Measurements from ENCODE around the gene CES2. TPM values are rescaled to one million over a fixed set of nuclear protein-coding genes. Genes with fewer than 3 reads are reported as not detected.
A peak's percentile ranks its signal among the peaks of the same experiment; 100 is the strongest.

The CES2 gene
- total RNA-seq, 1 experiment from 2014 or later: 8.3 TPM

GRCh38 chr16:66908116-66908515 is 27.2 kb upstream of the CES2 start:
- no peak overlapping the region for H3K4me3 ChIP-seq (ENCODE audit: insufficient read depth, low read depth, low read length)
- peaks cover 2% of the 10 kb centered on the region for H3K27me3 ChIP-seq (ENCODE audit: control insufficient read depth, insufficient read depth, low read length)
- H3K36me3 ChIP-seq (replicated peaks; ENCODE audit: control insufficient read depth, insufficient read depth, low read length): no peaks in the 10 kb centered on the region
- DNase-seq: peak; percentile 27

GRCh38 chr16:66908762-66909559 is 26.4 kb upstream of the CES2 start:
- H3K4me3 ChIP-seq (ENCODE audit: insufficient read depth, low read depth, low read length): no peak overlapping the region
- no peaks in the 10 kb centered on the region for H3K36me3 ChIP-seq (replicated peaks; ENCODE audit: control insufficient read depth, insufficient read depth, low read length)
- peaks cover 2% of the 10 kb centered on the region for H3K27me3 ChIP-seq (ENCODE audit: control insufficient read depth, insufficient read depth, low read length)
- DNase-seq: peak; percentile 22

GRCh38 chr16:66910175-66910940 is 25.0 kb upstream of the CES2 start:
- peak; percentile 59 for DNase-seq
- Histone ChIP-seq H3K36me3 (replicated peaks; ENCODE audit: control insufficient read depth, insufficient read depth, low read length) (no peaks in the 10 kb centered on the region), H3K4me3 (ENCODE audit: insufficient read depth, low read depth, low read length) (no peak overlapping the region), H3K27me3 (ENCODE audit: control insufficient read depth, insufficient read depth, low read length) (peaks cover 2% of the 10 kb centered on the region)

DNA sequence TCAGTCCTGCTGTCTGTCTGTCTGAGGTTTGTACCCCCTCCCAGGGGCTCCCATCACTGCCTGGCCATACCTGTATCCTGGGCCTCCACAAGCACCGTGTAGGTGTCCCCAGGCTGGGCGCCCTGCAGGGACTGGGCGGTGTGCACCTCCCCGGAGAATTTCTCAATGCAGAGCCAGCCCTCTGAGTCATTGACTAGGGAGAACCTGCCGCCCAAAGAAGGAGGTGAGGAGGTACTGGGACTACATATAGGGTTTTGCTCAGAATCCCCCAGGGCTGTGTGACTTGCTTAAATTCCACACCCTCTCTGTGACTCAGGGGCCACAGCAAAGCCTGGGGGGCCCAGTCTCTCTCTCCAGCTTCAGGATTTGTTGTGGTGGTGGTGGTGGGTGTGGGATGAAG is 24.2 kb upstream of the CES2 start:
- peak; percentile 41 for DNase-seq
- Histone ChIP-seq H3K27me3 (ENCODE audit: control insufficient read depth, insufficient read depth, low read length) (peaks cover 2% of the 10 kb centered on the region), H3K36me3 (replicated peaks; ENCODE audit: control insufficient read depth, insufficient read depth, low read length) (no peaks in the 10 kb centered on the region), H3K4me3 (ENCODE audit: insufficient read depth, low read depth, low read length) (no peak overlapping the region)

- peaks cover 2% of the 10 kb centered on the region for H3K27me3 ChIP-seq (ENCODE audit: control insufficient read depth, insufficient read depth, low read length)
- H3K4me3 ChIP-seq (ENCODE audit: insufficient read depth, low read depth, low read length): no peak overlapping the region
- peak; percentile 35 for DNase-seq
- H3K36me3 ChIP-seq (replicated peaks; ENCODE audit: control insufficient read depth, insufficient read depth, low read length): no peaks in the 10 kb centered on the region
Measured at GRCh38 chr16:66911801-66912200, 23.5 kb upstream of the CES2 start.

DNA sequence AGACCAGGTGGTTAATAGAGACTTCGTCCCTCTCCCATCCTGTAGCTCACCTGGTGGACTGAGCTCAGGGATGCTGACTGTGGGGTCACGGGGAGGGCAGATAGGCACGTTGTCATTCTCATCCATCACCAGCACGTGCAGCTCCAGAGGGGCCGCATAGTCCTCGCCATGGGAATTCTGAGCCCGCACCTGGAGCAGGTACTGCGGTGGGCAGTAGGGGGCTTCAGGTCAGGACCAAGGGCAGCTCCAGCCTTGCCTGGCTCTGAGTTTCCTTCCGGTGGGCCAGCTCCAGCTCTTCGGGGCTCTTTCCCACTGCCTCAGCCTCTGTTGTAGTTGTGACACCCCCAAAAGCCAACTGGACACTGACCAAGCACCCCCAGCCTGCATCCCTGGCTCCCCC is 22.2 kb upstream of the CES2 start:
- peak; percentile 89 for DNase-seq
- Histone ChIP-seq H3K36me3 (replicated peaks; ENCODE audit: control insufficient read depth, insufficient read depth, low read length) (no peaks in the 10 kb centered on the region), H3K27me3 (ENCODE audit: control insufficient read depth, insufficient read depth, low read length) (peaks cover 2% of the 10 kb centered on the region), H3K4me3 (ENCODE audit: insufficient read depth, low read depth, low read length) (no peak overlapping the region)

GRCh38 chr16:66913711-66914110 is 21.6 kb upstream of the CES2 start:
- Histone ChIP-seq H3K36me3 (replicated peaks; ENCODE audit: control insufficient read depth, insufficient read depth, low read length) (no peaks in the 10 kb centered on the region), H3K4me3 (ENCODE audit: insufficient read depth, low read depth, low read length) (no peak overlapping the region), H3K27me3 (ENCODE audit: control insufficient read depth, insufficient read depth, low read length) (peaks cover 2% of the 10 kb centered on the region)
- no peak for DNase-seq

DNA sequence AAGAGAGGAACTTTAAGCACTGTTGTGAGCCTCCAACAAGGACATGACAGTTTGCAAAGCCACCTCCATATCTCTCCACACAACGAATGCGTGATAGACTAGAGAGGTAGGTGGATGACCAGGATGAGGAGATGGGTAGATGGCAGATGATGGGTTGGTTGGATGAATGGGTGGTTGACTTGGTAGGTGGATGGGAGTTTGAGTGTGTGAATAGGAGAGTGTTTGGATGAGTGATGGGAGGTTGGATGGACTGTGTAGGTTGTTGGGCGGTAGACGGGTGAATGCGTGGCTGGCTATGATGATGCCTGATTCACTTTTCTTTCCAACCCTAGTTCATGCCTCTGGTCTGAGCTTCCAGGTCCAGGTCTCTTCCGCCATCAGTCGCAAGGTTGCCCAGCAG is 20.8 kb upstream of the CES2 start:
- DNase-seq: no peak
- Histone ChIP-seq H3K27me3 (ENCODE audit: control insufficient read depth, insufficient read depth, low read length) (peaks cover 2% of the 10 kb centered on the region), H3K4me3 (ENCODE audit: insufficient read depth, low read depth, low read length) (no peak overlapping the region), H3K36me3 (replicated peaks; ENCODE audit: control insufficient read depth, insufficient read depth, low read length) (no peaks in the 10 kb centered on the region)

- no peaks in the 10 kb centered on the region for H3K36me3 ChIP-seq (replicated peaks; ENCODE audit: control insufficient read depth, insufficient read depth, low read length)
- H3K4me3 ChIP-seq (ENCODE audit: insufficient read depth, low read depth, low read length): no peak overlapping the region
- DNase-seq: no peak
- peaks cover 2% of the 10 kb centered on the region for H3K27me3 ChIP-seq (ENCODE audit: control insufficient read depth, insufficient read depth, low read length)
Measured at GRCh38 chr16:66915041-66915440, 20.3 kb upstream of the CES2 start.

GRCh38 chr16:66916518-66916917 is 18.8 kb upstream of the CES2 start:
- Histone ChIP-seq H3K36me3 (replicated peaks; ENCODE audit: control insufficient read depth, insufficient read depth, low read length) (no peaks in the 10 kb centered on the region), H3K4me3 (ENCODE audit: insufficient read depth, low read depth, low read length) (no peak overlapping the region), H3K27me3 (ENCODE audit: control insufficient read depth, insufficient read depth, low read length) (peaks cover 2% of the 10 kb centered on the region)
- no peak for DNase-seq

GRCh38 chr16:66917741-66918140 is 17.6 kb upstream of the CES2 start:
- Histone ChIP-seq H3K4me3 (ENCODE audit: insufficient read depth, low read depth, low read length) (no peak overlapping the region), H3K36me3 (replicated peaks; ENCODE audit: control insufficient read depth, insufficient read depth, low read length) (no peaks in the 10 kb centered on the region), H3K27me3 (ENCODE audit: control insufficient read depth, insufficient read depth, low read length) (no peaks in the 10 kb centered on the region; the same call in 1 of the 2 replicates)
- no peak for DNase-seq

GRCh38 chr16:66918355-66918754 is 17.0 kb upstream of the CES2 start:
- no peak for DNase-seq
- Histone ChIP-seq H3K36me3 (replicated peaks; ENCODE audit: control insufficient read depth, insufficient read depth, low read length) (no peaks in the 10 kb centered on the region), H3K27me3 (ENCODE audit: control insufficient read depth, insufficient read depth, low read length) (peaks cover 4% of the 10 kb centered on the region; the same call in 1 of the 2 replicates), H3K4me3 (ENCODE audit: insufficient read depth, low read depth, low read length) (no peak overlapping the region)

DNA sequence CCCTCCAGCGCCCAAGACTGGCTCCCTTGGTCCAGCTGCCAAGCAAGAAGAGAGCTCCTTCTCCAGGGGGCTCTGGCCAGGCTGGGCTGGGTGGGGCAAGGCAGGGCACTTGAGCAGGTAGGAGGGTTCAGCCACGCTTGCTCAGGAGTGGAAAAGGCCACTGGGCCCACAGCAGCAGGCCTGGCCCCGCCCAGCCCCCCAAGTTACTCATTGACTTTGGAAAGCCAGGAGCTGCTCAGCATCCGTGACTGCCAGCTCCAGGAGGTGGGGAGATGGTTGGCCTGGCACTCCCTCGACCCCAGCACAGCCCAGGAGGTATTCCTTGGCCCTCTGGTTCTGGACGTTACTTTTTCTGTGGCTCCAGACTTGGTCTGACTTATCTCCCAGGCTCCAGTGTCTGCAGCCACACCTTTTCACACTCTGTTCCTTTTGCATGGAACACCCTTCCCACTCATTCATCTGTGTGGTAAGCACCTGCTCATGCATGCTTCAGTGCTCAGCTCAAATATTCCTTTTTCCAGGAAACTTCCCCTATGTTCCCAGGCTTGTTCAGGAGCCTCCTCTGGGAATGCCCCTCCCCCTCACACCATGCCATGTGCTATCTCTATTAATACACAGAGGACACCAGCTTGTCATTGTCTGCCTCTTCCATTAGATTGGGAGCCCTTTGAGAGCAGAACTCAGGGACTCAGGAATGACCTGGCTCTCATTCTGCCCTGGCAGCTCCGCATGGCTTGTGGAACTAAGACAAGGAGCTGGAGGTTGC is 16.3 kb upstream of the CES2 start, which contains the start of gene CDH16:
Gene CDH16, minus strand, starts transcription at position 83 of the 766 bp plus-strand sequence. CDS start 820 bp downstream, outside the sequence.
- no peak for DNase-seq
- peaks cover 10% of the 10 kb centered on the region for H3K27me3 ChIP-seq (ENCODE audit: control insufficient read depth, insufficient read depth, low read length)
- no peak within 1 kb of the TSS for H3K4me3 ChIP-seq (ENCODE audit: insufficient read depth, low read depth, low read length)
- no peaks in the 10 kb centered on the region for H3K36me3 ChIP-seq (replicated peaks; ENCODE audit: control insufficient read depth, insufficient read depth, low read length)

- no peaks in the 10 kb centered on the region for H3K36me3 ChIP-seq (replicated peaks; ENCODE audit: control insufficient read depth, insufficient read depth, low read length)
- peaks cover 17% of the 10 kb centered on the region for H3K27me3 ChIP-seq (ENCODE audit: control insufficient read depth, insufficient read depth, low read length)
- DNase-seq: no peak
- H3K4me3 ChIP-seq (ENCODE audit: insufficient read depth, low read depth, low read length): no peak overlapping the region
Measured at GRCh38 chr16:66919569-66920298, 15.6 kb upstream of the CES2 start.
